Effector CD8-positive, alpha-beta T cell (primary cell): ENCODE measurements around the gene AKT1.

ENCODE experiments used
- DNase-seq: peaks from one replicate; lab custom pipeline; 2025; lab: John Stamatoyannopoulos, UW

AKT1 gene

DNA sequence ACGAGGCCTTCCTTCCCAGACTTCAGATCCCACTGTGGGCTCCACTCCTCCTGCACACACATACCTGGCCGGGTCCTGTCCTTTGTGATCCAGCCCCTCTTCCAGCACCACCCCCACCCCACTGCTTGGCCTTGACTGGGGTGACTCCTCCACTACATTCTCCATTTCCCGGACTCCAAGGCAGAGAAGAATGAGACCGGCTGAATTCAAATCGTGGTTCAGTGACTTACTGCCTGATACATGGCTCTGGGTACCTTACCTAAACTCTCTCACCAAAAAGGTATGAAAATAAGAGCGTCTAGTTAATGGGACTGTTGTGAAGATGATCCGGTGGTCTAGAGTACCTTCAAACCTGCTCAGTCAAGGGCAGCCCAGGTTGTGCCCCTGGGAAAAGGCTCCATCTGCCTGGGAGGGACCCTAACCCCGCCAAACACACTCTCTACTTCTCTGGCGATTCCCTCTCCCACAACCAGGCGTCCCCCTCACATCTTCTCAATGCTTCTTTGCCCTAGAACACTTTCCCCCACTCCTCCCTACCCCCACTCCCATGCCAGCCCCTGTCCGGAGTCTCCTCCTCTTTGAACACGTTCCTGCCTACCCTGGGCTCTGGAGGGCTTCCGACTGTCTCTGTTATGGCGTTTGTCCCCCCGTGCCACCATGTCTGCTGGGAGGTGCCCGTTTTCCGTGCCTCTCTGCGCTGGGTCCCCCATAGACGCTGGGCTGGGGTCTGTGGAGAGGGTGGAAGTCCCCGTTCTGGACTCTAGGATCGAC is 3.9 kb upstream of the AKT1 start:
- peak; percentile 11 for DNase-seq

DNA sequence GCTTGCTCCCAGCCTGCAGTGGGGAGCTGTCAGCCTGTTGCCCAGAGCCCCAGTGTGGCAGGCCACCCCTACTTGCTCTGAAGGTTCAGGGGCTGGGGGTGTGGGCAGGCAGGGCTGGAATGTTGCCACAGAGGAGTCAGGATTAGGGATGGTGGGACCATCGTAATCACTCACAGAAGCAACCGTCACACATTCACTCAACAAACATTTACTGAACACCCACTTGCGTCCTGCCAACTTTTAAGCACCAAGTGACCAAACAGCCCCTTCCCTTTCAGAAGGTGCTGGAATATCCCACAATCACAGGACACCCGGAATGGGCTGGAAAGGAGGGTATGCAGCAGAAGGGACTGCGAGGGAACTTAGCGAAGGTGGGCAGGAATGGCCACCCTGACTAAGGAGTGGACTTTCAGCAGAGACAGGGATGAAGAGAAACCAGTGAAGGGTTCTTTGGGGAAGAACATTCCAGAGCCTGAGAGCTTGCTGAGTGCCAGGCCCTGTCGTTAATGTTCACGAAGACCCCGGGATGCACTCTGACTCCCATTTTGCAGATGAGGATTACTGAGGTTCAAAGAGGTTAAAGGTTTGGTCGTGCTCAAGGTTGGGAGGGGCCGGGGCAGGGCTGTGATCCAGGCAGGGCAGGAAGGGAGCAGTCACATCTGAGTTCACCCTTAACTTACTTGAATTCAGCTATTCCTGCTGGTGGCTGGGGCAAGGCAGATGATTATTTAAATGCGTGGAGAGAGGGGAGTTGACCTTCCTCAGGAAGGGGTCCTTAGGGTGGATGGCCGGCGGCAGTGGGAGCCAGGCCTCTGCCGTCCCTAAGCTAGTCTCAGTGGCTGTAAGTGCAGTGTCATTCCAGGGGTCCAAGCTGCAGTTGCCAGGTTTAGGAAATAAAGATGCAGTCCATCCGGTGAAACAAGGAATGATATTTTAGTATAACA is 3.0 kb upstream of the AKT1 start:
- no peak for DNase-seq

DNA sequence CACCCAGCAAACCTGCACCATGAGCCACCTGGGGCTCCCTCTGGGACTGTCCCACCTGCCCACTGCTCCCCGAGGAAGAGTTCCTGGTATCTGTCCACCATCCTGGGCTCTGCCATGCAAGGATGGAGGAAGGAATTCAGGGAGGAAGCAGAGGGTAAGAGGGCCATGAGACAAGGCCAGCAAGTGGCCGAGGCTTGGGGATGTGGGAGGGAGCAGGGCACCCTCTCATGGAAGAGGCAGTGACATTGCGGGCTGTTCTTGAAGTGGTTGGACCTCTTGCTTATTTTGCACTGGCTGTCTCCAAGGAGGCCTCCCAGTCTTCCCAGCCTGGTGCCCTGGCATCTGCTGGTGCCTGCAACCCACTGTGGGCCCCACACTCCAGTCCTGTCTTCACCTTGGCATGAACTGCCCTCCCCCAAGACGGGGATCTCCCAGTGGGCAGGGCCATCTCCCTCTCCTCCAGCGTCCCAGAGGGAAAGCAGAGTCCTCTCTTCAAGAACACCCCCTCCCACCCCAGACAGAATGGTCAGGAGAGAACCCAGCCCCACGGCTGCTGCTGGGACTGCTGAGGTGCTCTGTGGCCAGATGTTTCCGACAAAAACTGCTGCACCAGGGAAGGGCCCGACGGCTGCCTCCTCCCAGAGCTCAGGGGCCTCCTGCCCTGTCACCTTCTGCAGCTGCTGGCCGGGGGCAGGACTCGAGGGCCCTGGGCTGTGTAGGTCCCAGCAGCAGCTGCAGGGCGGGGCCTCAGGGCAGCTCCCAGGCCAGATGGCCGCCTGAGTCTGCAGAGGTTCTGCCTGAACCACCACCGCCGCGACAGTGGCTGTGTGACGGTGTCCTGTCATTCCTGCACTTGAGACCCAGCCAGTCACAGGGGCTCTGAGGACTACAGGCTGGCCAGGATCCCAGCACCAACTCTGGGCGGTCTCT is 1.8 kb upstream of the AKT1 start:
- no peak for DNase-seq

DNA sequence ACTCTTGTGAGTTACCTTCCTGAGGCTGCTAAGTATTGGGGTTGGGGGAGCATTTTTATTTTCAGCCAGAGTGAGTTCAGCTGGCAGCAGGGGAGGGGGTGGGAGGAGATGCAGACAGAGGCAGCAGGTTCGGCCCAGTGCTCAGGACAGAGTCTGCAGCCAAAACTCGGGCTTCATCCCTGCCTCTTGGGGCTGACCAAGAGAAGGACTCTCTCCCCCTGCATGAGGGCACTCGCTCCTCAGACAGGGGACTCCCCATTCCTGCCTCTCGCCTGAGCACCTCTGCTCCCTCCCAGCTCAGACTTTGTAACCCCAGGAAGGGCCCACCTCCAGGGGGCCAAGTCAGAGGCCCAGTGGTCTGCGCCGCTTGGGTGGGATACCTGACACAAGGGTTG is 1.1 kb upstream of the AKT1 start:
- DNase-seq = no peak

DNA sequence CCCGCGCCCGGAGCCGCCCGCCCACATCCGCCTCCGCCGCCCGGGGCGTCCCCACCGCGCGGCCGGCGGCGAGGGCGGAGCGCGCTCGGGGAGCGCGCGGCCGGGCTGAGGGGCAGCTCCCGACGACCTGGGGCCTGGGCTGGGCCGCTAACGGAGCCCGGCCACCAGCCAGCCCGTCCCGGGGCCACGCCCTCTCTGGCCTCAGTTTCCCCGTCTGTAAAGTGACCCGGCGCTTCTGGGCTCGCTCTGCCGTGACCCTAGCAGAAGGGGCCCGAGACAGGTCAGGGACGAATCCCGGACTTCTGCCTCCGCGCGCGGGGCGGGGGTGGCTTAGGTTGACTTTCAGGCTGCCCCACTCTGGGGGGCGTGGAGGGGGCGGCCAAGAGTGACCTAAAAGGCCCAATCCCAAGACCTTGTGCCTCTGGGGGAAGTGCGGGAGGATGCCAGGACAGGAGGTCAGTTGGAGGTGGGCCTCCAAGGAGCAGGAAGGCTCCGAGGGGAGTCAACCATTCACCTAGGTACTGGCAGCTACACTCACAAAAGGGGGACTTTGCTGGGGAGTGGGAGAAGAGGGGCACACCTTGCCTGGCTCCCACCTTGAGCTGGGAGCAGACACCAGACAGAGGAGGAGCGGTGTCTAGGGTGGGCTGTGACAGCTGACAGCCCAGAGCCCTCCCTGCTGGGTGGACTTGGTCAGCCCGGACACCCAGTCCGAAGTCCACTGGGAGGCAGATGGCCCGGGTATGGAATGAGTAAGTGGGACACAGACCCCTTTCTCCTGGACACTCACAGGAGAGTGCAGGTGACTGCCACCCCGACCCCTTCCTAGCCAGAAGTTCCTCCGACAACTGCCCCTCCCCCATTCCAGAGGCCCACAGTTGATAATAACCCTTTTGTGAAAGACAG is 486 bp upstream of the AKT1 start:
- peak; percentile 42 for DNase-seq

DNA sequence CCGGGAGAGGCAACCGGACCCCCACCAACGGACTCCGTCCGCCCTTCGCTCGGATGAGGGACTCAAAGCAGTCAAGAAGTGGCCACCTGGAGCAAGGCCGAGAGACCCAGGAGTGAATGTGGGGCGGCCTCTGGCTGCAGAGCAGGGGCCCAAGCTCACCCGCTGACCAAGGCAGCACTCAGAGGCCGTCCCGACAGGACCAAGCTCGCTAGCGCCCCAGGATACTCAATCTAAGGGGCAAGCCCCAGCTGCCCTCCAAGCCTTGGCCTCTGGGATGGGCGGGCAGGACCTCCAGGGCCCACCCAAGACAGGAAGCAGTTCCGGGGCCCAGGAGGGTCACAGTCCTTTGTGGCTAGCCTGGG is 936 bp downstream of the AKT1 start:
- no peak for DNase-seq

DNA sequence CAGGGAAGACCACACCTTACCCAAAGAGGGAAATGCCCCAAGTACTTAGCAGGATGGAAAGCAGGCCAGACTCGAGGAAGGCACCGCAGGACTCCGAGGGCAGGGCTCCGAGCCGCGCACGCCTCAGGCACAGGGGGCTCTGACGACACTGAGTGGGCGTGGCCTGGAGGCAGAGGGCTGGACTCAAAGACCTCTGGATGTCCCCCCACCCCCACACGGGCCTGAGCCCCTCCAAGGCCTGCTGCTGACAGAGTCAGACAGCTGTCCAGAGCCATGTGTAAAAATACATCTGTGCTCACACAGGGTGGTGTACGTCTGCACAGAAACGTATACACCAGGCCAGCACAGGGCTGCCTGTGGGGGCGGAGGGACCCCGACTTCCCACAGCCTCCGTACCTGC is 1.4 kb downstream of the AKT1 start:
- DNase-seq = peak; percentile 19

DNA sequence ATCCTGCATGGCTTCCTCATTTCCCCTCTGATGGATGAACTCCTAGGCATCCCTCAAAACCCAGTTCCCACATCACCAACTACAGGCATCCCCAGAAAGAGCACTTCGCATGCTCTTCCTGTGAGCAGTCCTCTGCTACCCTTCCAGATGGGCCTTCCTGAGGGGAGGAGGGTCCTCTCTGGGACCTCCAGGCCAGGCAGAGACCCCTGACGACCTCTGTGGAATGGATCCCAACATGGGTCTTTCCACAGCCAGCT is 1.9 kb downstream of the AKT1 start:
- no peak for DNase-seq

DNA sequence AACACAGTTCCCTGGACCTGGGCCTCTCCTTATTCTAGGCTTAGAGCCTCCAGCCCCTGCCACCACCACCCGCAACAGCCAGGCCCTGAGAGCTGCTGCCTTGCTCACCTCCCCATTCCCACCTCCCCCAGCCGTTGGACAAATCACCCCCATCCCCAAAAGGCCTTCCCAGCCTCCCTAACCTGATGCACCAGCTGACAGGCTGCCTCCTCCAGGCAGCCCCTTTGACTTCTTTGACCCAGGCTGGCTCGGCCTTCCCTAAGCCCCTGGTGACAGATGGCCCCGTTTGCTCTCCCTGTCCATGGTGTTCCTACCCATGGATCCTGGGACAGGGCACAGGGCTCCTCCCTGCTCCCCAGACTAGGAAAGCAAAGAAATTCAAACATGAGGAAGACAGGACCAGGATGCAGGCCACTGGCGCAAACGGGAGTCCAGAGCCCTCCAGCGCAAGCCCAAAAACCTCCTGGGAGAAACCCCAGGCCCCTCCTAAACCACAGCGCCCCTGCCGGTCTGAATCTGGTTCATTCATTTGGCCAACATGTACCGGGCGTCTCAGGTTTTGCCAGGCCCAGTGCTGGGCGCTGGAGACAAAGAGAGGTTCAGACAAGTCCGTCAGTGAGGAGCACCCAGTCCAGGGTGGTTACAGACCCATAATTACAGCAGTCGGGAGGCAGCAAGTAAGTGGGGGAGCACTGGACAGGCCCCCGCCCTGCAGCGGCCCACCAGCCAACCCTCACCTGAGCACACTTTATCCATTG is 2.4 kb downstream of the AKT1 start:
- no peak for DNase-seq

DNA sequence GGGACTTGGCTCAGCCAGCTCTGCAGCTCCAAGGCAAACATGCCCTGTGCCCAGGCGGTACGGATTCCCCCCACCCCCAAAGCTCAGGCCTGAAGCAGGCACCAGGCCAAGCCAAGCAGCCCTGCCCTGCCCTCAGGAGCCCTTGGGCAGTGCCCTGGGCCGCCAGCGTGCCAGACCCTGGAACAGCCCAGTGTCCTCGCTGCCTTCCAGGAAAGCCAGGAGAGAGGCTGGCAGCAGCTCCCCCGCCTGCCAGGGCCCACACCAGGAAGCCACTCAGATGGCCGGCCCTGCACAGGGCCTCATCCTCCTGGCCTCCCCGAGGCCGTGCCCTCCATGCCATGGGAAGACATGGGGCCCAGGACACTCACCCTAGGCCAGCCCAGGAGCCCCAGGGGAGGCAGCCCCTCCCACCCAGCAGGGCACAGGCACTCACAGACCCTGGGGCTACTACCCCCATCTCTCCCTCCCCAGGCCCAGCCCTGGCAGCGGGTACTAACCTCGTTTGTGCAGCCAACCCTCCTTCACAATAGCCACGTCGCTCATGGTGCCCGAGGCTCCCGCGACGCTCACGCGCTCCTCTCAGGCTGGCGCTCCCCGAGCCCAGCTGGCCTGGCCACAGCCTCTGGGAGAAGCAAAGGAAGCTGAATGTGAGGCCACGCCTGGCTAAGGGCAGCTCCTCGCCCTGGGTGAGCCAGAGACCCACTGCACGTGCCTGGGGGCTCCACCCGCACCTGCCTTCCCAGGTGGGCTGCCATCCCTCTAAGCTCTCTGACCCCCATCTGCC is 3.3 kb downstream of the AKT1 start:
- DNase-seq = no peak

DNA sequence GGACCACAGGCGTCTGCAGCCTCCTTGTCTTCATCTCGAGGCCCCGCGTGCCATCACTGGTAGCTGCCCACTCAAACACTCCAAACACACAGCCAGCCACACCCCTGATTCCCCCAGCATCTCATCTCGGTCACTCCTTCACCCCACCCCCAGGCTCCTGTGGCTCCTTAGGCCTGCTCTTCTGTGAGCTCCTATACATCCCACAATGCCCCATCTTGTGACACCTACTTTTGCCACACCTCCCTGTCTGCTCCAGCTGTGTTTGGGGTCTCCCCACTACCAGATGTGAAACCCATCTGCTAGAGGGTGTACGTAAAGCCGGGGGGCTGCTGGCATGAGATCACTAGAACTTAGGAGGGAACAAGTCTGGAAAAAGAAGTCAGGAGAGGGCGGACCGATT is 4.1 kb downstream of the AKT1 start:
- no peak for DNase-seq

DNA sequence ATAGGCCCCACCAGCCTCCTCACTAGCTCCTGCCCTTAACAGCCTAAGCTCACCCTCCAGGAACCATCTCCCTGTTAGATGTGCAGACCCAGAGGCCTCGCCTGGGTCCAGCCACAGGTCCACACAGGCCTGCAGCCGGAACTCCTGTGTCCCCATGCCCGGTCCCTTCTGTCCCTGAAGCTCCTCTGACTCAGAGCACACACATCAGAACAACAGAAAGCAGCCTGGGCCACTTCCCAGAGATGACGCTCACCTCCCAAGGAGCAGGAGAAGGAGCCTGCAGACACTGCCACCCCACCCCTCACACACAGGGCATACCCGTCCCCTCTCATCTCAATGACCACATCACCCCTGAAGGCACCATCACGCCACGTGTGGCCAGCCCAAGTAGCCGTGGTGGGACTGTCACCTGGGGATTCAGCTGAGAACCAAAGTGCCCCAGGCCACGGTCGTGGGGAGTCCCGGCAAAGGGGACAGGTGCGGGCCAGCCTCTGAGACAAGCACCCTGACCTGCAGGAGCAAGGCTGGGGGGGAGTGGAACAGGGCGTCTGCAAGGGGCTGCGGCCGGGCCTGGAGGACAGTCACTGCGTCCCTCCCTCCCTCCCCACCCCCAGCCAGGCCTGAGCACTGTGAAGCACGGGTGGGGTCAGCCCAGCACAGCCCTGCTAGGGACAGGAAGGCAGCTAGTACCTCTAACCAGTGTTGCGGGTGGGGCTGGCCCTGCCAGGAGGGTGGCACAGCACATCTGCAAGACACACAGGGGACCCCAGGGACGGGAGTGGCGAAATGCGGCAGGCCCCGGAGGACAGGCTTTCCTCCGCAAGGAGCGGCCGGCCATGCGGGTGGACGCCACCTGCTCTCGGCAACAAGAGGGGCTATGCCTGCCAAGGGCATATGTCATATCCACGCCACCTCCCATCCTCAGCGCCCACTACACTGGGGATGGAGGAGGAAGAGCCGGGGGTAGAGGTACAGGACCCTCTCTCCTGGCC is 5.5 kb downstream of the AKT1 start:
- DNase-seq = no peak

DNA sequence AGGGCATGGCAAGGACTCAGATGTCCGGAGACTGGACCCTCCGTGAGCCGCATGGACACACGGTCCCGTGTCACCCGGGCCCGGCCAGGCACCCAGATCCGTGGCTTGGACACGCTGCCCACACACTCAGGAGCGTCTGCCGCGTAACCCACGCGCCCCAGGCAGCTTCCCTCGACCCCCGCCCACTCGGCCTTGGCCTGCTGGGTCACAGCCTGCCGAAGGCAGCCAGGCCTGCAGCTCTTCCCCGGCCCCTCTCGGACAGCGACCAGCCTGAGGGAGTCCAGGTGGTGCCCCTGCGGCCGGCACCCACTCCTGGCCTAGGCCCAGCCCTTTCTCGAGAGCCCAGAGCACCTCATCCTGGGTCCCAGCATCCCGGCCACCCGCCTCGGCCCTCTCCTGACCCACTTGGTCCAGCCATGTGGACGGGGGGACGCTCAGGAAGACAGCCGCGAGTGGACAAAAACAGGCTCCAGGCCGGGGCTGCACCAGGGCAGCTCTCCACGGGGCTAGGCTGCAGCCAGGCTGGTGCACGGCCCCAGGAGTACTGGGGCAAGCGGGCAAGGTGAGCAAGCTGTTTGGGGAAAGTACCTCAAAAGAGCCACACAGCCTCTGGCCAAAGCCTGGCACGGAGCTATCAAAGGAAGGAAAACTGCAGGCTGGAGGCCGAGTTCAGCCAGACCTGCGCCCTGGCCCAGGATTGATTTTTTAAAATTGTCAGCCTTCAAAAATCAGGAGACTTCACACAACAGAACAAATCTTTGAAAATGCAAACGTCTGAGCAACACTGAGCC is 6.5 kb downstream of the AKT1 start:
- DNase-seq = no peak

DNA sequence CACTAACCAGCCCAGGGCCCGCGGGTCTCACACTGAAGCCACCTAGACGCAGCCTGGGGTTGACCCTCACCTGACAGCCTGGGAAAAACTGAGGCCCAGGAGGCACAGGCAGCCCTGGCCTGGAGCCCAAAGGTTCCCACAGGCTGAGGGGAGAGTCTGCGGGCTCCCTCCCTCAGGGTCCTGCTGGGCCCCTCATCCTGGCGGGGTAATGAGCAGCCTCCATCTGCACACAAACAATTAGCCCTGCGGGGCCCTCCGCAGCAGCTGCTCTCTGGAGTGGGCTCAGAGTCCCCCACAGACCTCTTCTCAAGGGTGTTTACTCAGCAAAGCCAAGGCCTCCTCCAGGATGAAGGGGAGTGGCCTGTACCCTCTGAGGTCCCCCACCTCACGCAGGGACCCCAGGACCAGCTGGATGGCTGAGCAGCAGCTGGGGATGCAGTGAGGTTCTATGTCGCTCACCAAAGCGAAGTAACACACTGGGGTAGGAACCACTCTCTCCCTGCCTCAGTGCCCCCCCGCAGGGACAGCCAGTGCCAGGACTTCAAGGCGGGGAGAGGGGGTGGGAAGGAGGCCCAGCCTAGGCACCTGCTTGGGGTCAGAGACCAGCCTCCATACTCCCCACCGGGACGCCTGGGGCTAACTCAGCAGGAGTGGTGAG is 7.3 kb downstream of the AKT1 start:
- no peak for DNase-seq

DNA sequence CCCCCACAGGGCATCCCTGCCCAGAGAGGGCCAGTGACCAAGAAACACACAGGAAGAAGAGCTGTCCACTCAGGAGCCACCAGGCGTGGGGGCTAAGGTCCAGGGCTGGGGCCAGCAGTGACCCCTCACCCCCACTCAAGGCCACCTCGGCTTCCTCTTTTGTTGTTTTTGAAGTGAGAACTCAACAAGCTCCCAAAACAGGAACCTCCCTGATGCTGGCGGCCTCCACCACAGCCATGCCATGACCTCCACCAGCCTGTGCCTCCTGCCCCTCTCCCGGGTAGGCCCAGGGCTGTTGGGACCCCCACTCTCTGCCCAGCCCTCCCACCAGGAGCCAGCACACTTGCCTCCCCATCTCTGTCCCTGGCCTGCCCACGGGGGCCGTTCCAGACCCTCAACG is 7.8 kb downstream of the AKT1 start:
- no peak for DNase-seq

DNA sequence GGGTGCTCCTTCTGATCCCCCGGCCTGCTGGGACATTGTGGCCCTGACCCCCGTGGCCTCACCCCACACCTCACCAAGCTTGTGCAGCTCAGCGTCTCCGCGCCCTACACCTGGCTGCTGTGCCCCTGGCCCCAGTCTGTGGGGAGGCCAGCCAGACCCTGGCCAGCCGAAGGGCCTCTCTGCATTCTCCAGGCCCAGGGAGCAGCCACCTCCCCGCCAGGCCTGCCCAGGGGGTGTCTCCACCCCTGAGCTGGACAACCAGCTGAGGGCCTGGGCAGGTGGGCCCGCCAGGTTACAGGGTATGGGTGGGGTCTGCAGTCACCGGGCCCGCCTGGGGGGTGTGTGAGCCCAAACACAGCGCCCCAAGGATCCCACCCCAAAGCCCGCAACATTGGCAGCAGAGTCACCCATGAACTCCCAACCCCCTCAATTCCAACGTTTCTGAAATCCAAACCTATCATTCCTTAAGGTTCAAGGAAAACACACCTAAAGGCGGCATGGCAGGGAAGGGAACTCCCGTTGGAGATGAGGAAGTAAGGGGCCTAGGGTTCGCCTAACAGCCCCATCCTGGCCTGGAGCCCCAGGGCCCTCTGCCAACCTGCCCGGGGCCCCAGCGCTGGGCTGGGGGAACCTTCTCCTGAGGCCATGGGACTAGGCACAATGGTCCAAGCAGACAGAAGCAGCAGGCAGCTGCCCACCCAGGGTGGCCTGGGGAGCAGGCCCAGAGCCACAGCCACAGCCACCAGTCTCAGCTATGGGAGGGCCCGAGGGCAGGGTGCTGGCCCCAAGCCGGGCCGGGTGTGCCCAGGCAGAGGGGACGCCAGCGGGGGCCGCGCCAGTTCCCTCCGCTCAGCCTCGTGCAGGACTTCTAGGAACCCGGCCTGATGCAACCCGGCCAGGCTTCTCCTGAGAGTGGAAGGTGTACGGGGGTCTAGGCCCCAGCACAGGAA is 8.5 kb downstream of the AKT1 start:
- DNase-seq = no peak
